K562 (cell line): ENCODE measurements around the gene CNBD2. TPM values are rescaled to one million over a fixed set of nuclear protein-coding genes. Genes with fewer than 3 reads are reported as not detected.

ENCODE experiments used
- AFF1 ChIP-seq, 2 experiments: fragments of 450-650 bp; IDR thresholded peaks; 2 replicates each; pipeline ENCODE4 v1.6.1; 2018; ENCODE audit warnings: mild to moderate bottlenecking in 2 of 2, low read depth in 1 of 2; ENCODE audit not compliant: partially characterized antibody in 2 of 2
- DEAF1 ChIP-seq: fragments of 450-650 bp; formaldehyde crosslinking; IDR thresholded peaks from 2 replicates; pipeline ENCODE4 v1.4.0; 2020; ENCODE audit warnings: mild to moderate bottlenecking, moderate library complexity
- FOXJ2 ChIP-seq: fragments of 200-800 bp; sonication (Bioruptor generic); IDR thresholded peaks from 2 replicates; pipeline ENCODE4 v1.6.1; 2016; ENCODE audit warnings: missing genetic modification characterization, missing compliant biosample characterization
- ID3 ChIP-seq, 2 experiments: fragments of 250-450 bp in 1 of 2; fragments of 450-650 bp in 1 of 2; sonication (Bioruptor Pico) in 1 of 2; IDR thresholded peaks; 2 replicates each; pipeline versions ENCODE4 v1.6.1 to v1.8.0; 2016 to 2021; ENCODE audit warnings: mild to moderate bottlenecking in 2 of 2, moderate library complexity in 2 of 2, missing compliant biosample characterization in 1 of 2, missing genetic modification characterization in 1 of 2
- KDM1A ChIP-seq, 2 experiments: fragments of 450-650 bp; IDR thresholded peaks; 2 replicates each; pipeline ENCODE4 v1.6.1; 2016; ENCODE audit warnings: mild to moderate bottlenecking in 2 of 2
- KDM5B ChIP-seq: fragments of 200-600 bp; sonication (generic); IDR thresholded peaks from 2 replicates; pipeline ENCODE4 v1.6.1; 2012; ENCODE audit warnings: low read depth, mild to moderate bottlenecking, moderate library complexity, low read length, control low read depth, inconsistent platforms; ENCODE audit not compliant: insufficient replicate concordance
- NEUROD1 ChIP-seq: fragments of 150-350 bp; IDR thresholded peaks from 2 replicates; pipeline ENCODE4 v1.6.1; 2014; ENCODE audit warnings: borderline replicate concordance, low read length, low read depth; ENCODE audit not compliant: partially characterized antibody
- NFIC ChIP-seq: fragments of 450-650 bp; IDR thresholded peaks from 2 replicates; pipeline ENCODE4 v1.6.1; 2017; ENCODE audit warnings: mild to moderate bottlenecking, inconsistent platforms
- THRA ChIP-seq: fragments of 450-650 bp; IDR thresholded peaks from 2 replicates; pipeline ENCODE4 v1.6.1; 2017; ENCODE audit warnings: mild to moderate bottlenecking, moderate library complexity
- TRIM24 ChIP-seq, 2 experiments: fragments of 450-650 bp; IDR thresholded peaks; 2 replicates each; pipeline ENCODE4 v1.6.1; 2016
- XRCC3 ChIP-seq: fragments of 450-650 bp; IDR thresholded peaks from 2 replicates; pipeline ENCODE4 v1.6.1; 2017; ENCODE audit warnings: mild to moderate bottlenecking, moderate library complexity
- ZBED1 ChIP-seq: IDR thresholded peaks from 2 replicates; pipeline ENCODE4 v1.6.1; 2014
- ZBTB33 ChIP-seq: sonication (generic); formaldehyde crosslinking; IDR thresholded peaks from 2 replicates; pipeline ENCODE4 v1.8.1; 2023; ENCODE audit warnings: mild to moderate bottlenecking, missing genetic modification reagents
- ZNF639 ChIP-seq, 2 experiments: fragments of 200-800 bp in 1 of 2; sonication (Bioruptor generic) in 1 of 2; sonication (generic) in 1 of 2; formaldehyde crosslinking in 1 of 2; IDR thresholded peaks in 1 of 2; conservative IDR thresholded peaks in 1 of 2; 2 replicates each; pipeline versions ENCODE4 v1.5.0 to v1.6.1; 2016 to 2020; ENCODE audit warnings: missing compliant biosample characterization in 1 of 2, missing genetic modification characterization in 1 of 2, missing genetic modification reagents in 1 of 2
- polyA plus RNA-seq, 8 experiments: library from polyadenylated mRNA; depleted of rRNA in 4 of 8; stranded (reverse) in 5 of 8; unstranded in 3 of 8; fragments of >200 nt; fragmentation: Nextera tagmentation in 2 of 8; fragmentation: Illumina TruSeq in 1 of 8; extraction: Ambion mirVana in 2 of 8; extraction: Trizol in 1 of 8; gene quantifications; 2 replicates each; pipeline versions ENCODE4 v1.2.1 to v1.2.3, GENCODE V29; 2011 to 2014; ENCODE audit warnings: inconsistent platforms in 1 of 8, missing spikeins in 1 of 8
- total RNA-seq, 7 experiments: library from RNA; depleted of rRNA in 6 of 7; stranded (reverse); fragments of >200 nt in 6 of 7; fragmentation: Illumina TruSeq in 2 of 7; extraction: Trizol in 2 of 7; gene quantifications; 2 replicates each; pipeline versions ENCODE4 v1.2.1 to v1.2.3, GENCODE V29; 2011 to 2021; ENCODE audit warnings: low replicate concordance in 1 of 7

Gene CNBD2
- total and polyA plus RNA-seq, 9 of the 15 experiments (the other 6 are each of a cell fraction or from before 2014, with no cell fraction given): 3.2 to 17.5 (median 5.3) TPM

- TF ChIP-seq KDM5B (peak; percentile 74), TRIM24 (IDR thresholded peaks at IDR 0.05) (peak in 1 of 2 experiments; percentile 97; a peak in 2 of 4 replicates), ZNF639 (CRISPR knock-in tag; conservative IDR thresholded peaks at IDR 0.05 in 1 of 2, IDR thresholded peaks at IDR 0.05 in 1 of 2) (peak in 1 of 2 experiments; percentile 97; a peak in 2 of 4 replicates), DEAF1 (CRISPR knock-in tag) (peak; percentile 46; the same call in 1 of the 2 replicates), ZBED1 (peak; percentile 58; the same call in 1 of the 2 replicates), NEUROD1 (peak; percentile 91), FOXJ2 (no peak), XRCC3 (no peak), AFF1 (IDR thresholded peaks at IDR 0.05; ENCODE audit: low read depth in 1 of 2, partially characterized antibody in 2 of 2) (peak in 1 of 2 experiments; percentile 15), ID3 (CRISPR knock-in tag; IDR thresholded peaks at IDR 0.05) (no peak), ID3 (tag; IDR thresholded peaks at IDR 0.05) (peak; percentile 96), THRA (no peak), KDM1A (IDR thresholded peaks at IDR 0.05) (no peak), NFIC (peak; percentile 49; the same call in 1 of the 2 replicates), ZBTB33 (peak; percentile 60; the same call in 1 of the 2 replicates)
Measured at GRCh38 chr20:35954200-35954906, 14.0 kb upstream of the CNBD2 start, which contains the start of gene SCAND1 (continued).
